ENCODE results near the gene RNASEH1. TPM values are rescaled to one million over a fixed set of nuclear protein-coding genes. Genes with fewer than 3 reads are reported as not detected.
A peak's percentile ranks its signal among the peaks of the same experiment; 100 is the strongest.

Gene RNASEH1
- total RNA-seq, 2 donors from 2014 or later: 19.1 to 31.5 TPM

DNA sequence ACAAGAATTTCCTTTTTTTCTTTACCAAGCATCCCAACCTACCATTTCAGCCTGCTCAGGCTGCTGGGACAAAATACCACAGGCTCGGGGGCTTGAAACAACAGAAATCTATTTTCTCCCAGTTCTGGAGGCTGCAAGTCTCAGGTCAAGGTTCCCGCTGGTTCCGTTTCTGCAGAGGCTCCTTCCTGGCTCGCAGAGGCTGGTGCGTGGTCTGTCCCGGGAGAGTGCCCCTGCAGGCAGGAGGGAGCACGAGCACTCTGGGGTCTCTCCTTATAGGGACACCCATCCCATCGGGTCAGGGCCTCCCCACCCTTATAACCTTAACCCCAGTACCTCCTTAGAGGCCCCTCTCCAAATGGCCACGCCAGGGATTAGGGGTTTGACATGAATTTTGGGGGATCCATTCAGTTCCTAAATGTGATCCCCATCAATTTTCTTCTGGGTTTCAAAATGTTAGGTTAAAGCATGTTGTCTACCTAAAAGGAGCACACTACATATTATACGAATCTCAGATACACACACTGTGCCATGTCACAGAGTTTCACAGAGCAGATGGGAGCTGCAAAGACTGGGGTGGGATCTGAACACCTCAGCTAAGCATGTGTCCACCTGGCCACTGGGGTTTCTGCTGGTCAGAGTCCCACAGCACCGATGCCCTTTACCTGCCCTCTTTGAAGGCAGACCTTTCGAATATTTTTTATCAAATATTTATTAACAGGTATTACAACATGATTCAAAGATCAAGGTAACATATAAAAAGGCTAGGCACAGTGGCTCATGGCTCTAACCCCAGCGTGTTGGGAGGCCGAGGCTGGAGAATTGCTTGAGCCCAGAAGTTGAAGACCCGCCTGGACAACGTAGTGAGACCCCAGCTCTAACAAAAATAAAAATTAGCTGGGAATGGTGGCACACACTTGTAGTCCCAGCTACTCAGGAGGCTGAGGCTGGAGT is 21.2 kb downstream of the RNASEH1 start:
- no peak for DNase-seq (ENCODE audit: low spot score)
- H3K4me1 ChIP-seq (replicated peaks): peaks cover 12% of the 10 kb centered on the region
- intact Hi-C loops (cut with DNase I): no loop called here
- H3K27ac ChIP-seq: peak overlapping the region; percentile 73 to 76
- no peaks in the 10 kb centered on the region for H3K27me3 ChIP-seq (replicated peaks; ENCODE audit: insufficient read depth)
- peak overlapping the region in 1 of 2 donors; percentile 8 for H3K4me3 ChIP-seq
- 77% methylated on average over 16 of the region's 16 CpGs for WGBS
- H3K9me3 ChIP-seq: no peaks in the 10 kb centered on the region
- TF ChIP-seq POLR2A (IDR thresholded peaks at IDR 0.05) (no peak), POLR2AphosphoS5 (IDR thresholded peaks at IDR 0.05) (no peak)
- H3K36me3 ChIP-seq: no peaks in the 10 kb centered on the region

DNA sequence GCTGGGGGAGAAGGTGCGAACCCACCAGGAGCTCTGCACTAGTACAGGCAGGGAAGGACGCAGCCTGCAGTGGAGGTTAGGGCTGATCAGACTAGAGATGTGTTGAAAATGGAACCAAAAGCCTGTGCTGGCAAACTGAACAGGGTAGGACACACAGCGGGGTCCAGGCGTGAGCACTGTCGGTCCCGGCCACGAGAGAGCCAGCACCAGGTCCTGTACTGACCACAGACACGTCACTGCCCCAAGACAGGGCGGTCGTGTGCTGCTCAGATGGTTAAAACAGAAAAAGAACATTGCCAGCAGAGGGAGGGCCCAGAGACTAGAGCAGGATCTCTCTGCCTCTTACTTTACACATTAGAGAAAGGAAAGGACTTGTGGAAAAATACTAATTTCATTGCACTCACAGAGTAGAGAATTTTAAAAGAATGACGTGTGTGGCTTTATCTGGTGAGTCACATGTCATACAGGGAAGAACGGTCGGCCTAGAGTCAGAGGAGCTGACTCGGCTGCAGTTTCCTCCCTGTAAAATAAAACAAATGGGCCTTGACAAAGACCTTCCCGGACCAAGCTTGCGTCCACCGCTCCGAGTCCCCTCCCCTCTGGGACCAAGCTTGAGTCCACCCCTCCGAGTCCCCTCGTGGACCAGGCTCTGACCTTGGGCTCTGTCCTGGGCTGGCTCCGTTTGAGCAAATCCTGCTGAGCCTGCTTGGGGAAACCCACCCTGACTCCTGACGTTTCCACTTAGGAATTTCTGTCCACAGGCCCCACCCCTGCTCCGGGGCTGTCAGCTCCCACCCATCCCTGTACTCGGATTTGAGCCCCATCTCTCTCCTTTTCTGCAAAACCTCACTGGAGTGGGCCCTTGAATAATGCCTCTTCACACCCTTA is 22.1 kb downstream of the RNASEH1 start:
- TF ChIP-seq CTCF (IDR thresholded peaks at IDR 0.05): peak in 1 of 4 experiments; percentile 12
- TF ChIP-seq POLR2AphosphoS5 (IDR thresholded peaks at IDR 0.05): peak; percentile 59
- peak; percentile 12 for TF ChIP-seq POLR2A (IDR thresholded peaks at IDR 0.05)
- Histone ChIP-seq H3K4me1 (replicated peaks) (peaks cover 12% of the 10 kb centered on the region), H3K27ac (peak overlapping the region; percentile 73 to 76), H3K9me3 (no peaks in the 10 kb centered on the region), H3K4me3 (peak overlapping the region in 1 of 2 donors; percentile 8), H3K36me3 (no peaks in the 10 kb centered on the region), H3K27me3 (replicated peaks; ENCODE audit: insufficient read depth) (no peaks in the 10 kb centered on the region)
- WGBS: 27% methylated on average over 24 of the region's 24 CpGs
- intact Hi-C loops (cut with DNase I): no loop called here
- DNase-seq (ENCODE audit: low spot score): no peak

DNA sequence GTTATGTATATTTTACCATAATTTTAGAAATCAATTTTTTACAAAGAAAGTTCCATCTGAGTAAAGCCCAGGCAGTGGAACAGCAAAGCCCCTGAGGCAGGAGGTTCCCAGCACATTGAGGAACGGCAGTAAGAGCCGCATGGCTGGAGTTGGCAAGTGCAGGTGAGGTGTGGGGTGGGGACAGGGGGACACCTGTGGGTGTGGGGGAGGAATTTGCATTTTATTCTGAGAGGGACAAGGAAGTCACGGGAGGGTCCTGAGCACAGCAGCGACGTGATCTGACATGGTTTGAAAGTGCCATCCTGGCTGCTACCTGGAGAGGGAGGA is 22.7 kb downstream of the RNASEH1 start:
- Histone ChIP-seq H3K27ac (peak overlapping the region; percentile 73 to 76), H3K27me3 (replicated peaks; ENCODE audit: insufficient read depth) (no peaks in the 10 kb centered on the region), H3K36me3 (no peaks in the 10 kb centered on the region), H3K4me1 (replicated peaks) (peaks cover 12% of the 10 kb centered on the region), H3K4me3 (no peak overlapping the region), H3K9me3 (no peaks in the 10 kb centered on the region)
- WGBS: 61% methylated on average over 5 of the region's 5 CpGs
- intact Hi-C loops (cut with DNase I): no loop called here
- DNase-seq (ENCODE audit: low spot score): no peak
- TF ChIP-seq POLR2A (IDR thresholded peaks at IDR 0.05) (no peak), POLR2AphosphoS5 (IDR thresholded peaks at IDR 0.05) (no peak), CTCF (IDR thresholded peaks at IDR 0.05) (no peak)

DNA sequence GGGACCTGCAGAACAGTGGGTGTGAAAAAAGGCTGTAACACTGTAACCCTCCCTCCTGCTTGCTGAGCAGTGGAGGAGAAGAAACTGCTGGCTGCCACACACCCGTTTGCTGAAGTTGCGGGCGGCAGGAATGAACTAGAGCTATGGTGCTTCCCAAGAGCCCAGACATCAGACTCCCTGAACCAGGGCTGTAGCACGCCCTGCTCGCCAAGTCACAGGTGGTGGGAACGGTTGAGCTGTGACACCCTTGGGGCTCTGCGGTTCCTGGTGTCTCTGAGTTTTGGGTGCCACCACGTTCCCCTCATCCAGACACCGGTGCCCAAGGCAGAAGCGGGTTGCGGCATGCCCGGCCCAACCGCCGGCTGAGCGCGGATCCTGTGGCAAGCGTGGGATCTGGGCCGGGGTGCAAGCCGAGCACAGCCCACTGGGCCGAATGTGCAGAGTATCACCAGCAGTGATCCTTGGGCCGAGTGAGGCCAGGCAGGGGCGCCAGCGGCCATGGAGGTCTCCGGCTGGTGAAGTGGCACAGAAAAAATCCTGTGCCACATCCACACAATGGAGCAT is 23.8 kb downstream of the RNASEH1 start:
- no peaks in the 10 kb centered on the region for H3K9me3 ChIP-seq

More for the DNA sequence above, 23.8 kb downstream of the RNASEH1 start:
- 90% methylated on average over 24 of the region's 24 CpGs for WGBS
- peaks cover 12% of the 10 kb centered on the region for H3K4me1 ChIP-seq (replicated peaks)
- no peak for DNase-seq (ENCODE audit: low spot score)
- TF ChIP-seq POLR2AphosphoS5 (IDR thresholded peaks at IDR 0.05) (no peak), POLR2A (IDR thresholded peaks at IDR 0.05) (no peak), CTCF (IDR thresholded peaks at IDR 0.05) (no peak)
- no peaks in the 10 kb centered on the region for H3K36me3 ChIP-seq
- no peaks in the 10 kb centered on the region for H3K27me3 ChIP-seq (replicated peaks; ENCODE audit: insufficient read depth)
- intact Hi-C loops (cut with DNase I): no loop called here
- no peak overlapping the region for H3K27ac ChIP-seq
- no peak overlapping the region for H3K4me3 ChIP-seq
